Dermis blood vessel endothelial cell (primary cell): ENCODE measurements around the gene IL4I1. TPM values are rescaled to one million over a fixed set of nuclear protein-coding genes. Genes with fewer than 3 reads are reported as not detected.

ENCODE experiments used
- DNase-seq: peaks from one replicate; pipeline ENCODE4 v3.0.0; 2010
- total RNA-seq: library from RNA; depleted of rRNA; stranded (reverse); fragments of >200 nt; gene quantifications from 2 replicates; pipeline ENCODE4 v1.2.3, GENCODE V29; 2014

Gene IL4I1
- total RNA-seq, 1 donor from 2014 or later, result 3.6 TPM

GRCh38 chr19:49862391-49863253 lies 34.1 kb downstream of the IL4I1 start:
- peak; percentile 38 for DNase-seq

GRCh38 chr19:49861541-49862378 lies 34.9 kb downstream of the IL4I1 start:
- DNase-seq, result no peak

GRCh38 chr19:49861107-49861506 lies 35.6 kb downstream of the IL4I1 start:
- no peak for DNase-seq

- DNase-seq, result no peak
These were observed 36.2 kb downstream of the IL4I1 start for GRCh38 chr19:49860336-49861102.

GRCh38 chr19:49859682-49860335 lies 36.9 kb downstream of the IL4I1 start:
- no peak for DNase-seq

DNA sequence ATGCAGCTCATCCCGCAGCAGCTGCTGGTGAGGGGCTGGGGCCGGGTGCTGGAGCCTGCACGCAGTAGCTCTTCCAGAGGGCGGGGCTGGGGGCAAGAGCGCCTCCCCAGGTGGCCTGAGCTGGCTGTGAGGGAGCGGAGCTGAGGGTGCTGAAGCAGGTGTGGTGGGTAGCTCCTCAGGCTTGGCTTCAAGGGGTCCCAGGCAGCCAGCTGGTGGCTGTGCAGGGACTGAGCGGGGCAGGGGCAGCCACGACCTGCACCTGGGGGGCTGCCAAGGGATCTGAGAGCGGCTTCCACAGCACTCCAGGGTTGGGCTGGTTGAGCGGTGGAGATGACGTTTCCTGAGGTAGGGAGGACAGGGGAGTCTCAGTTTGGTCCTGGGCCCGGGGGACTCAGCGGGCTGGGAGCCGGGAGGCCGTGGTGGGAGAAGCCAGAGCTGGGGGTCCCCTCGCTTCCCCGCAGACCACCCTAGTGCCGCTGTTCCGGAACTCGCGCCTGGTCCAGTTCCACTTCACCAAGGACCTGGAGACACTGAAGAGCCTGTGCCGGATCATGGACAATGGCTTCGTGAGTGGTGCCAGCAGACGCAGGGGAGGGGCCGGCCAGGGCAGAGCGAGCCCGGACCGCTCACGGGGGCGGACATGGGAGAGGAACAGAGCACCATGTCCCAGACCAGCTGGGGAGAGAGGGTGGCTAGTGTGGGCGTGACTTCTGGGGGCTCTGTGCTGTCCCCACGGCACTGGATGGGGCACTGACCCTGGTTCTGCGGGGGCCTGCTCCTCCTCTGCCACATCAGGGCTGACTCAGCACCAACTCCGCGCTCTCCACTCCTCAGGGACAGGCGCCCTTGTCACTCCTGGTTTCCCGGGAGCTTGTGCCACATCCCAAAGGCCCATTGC lies 38.4 kb downstream of the IL4I1 start:
- DNase-seq, result no peak

DNA sequence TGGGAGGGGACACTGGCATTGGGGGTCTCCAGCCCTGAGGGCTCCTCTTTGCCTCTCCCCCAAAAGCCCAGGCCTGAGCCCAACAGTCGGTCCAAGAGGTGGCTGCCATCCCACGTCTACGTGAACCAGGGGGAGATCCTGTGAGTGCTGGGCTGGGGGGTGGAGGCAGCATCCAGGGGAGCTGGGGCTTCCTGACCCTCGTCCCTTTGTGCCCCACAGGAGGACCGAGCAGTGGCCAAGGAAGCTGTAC lies 38.9 kb downstream of the IL4I1 start:
- DNase-seq, result no peak

- no peak for DNase-seq
These were observed 39.4 kb downstream of the IL4I1 start for GRCh38 chr19:49857061-49857837.

- DNase-seq, result no peak
These were observed 40.1 kb downstream of the IL4I1 start for GRCh38 chr19:49856574-49857021.

- DNase-seq, result no peak
These were observed 40.8 kb downstream of the IL4I1 start for GRCh38 chr19:49855676-49856573.

DNA sequence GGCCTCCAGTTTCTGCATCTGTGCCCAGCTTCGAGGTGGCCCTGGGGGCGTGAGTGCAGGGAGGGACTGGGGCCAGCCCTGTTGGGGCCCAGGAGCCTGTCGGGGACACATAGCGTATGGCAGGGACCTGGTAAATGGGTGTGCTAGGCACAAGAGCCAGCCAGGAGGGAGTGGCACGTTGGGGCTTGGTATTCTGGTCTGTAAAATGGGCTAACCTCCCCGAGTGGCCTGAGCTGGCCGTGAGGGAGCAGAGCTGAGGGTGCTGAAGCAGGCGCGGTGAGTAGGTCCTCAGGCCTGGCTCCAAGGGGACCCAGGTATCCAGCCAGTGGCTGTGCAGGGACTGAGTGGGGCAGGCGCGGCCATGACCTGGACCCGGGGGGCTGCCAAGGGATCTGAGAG lies 41.4 kb downstream of the IL4I1 start:
- DNase-seq, result no peak

DNA sequence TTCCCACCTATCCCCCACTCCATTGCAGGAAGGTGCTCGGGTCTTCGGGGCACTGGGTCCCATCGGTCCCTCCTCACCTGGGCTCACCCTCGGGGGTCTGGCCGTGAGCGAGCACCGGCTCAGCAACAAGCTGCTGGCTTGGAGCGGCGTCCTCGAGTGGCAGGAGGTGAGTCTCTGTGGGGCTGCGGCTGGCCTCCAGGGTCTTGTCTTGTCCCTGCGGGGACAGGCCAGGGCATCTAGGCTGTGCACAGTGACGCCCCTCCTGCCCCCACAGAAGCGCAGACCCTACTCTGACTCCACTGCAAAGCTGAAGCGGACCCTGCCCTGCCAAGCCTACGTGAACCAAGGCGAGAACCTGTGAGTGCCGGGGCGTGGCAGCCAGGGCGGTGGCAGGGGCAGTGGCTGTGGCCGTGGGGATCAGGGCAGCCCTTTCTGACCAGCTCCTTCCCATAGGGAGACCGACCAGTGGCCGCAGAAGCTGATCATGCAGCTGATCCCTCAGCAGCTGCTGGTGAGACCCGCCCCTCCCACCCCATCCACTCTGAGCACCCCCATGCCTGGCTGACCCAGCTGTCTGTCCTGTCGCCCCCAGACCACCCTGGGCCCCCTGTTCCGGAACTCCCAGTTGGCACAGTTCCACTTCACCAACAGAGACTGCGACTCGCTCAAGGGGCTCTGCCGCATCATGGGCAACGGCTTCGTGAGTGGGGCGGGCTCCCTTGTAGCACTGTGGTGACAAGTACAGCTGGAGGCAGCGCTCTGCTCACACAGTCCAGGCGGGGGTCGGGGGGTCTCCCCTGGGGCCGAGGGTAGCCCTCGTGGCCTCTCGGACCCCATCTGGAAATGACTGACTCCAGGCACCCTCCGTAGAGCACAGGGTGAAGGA lies 42.1 kb downstream of the IL4I1 start:
- no peak for DNase-seq

- no peak for DNase-seq
These were observed 42.8 kb downstream of the IL4I1 start for GRCh38 chr19:49853852-49854377.

- DNase-seq, result no peak
These were observed 44.0 kb downstream of the IL4I1 start for GRCh38 chr19:49852631-49853126.

DNA sequence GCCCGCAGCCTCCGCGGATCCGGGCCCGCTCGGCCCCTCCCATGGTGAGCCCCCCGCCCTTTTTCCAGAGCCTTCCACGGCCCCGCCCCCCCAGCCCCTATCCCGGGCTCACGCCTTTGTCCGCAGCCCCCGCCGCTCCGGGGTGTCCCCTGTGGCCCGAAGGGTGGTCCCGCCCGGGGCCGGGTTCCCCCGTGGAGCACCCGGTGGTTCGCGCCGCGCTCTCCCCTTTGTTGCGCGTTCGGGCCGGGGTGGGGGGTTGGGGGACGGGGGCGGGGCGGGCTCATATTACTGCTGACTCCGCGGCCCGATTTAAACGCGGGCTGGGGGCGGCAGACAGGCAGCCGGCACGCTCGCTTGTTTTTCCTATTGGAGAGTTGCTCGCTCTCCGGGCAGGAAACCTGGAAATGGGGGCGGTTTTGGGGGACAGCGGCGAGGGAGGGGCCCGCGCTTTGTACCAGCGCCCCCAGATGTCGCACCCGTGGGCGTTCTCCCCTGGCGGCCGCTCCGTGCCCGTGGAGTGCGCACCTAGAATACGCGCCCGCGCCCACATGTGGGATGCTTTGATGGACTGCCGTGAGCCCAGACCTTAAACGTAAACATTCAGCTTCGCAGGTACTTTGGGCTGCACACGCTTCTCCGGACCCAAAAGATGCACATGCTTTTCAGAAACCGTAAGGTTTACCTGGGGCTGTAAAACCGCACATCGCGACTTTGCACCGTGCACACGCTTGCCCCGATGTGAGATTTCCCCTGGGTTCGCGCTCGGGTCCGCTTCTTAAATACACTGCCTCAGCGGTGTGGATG lies 45.0 kb downstream of the IL4I1 start:
- DNase-seq, result peak; percentile 42

DNA sequence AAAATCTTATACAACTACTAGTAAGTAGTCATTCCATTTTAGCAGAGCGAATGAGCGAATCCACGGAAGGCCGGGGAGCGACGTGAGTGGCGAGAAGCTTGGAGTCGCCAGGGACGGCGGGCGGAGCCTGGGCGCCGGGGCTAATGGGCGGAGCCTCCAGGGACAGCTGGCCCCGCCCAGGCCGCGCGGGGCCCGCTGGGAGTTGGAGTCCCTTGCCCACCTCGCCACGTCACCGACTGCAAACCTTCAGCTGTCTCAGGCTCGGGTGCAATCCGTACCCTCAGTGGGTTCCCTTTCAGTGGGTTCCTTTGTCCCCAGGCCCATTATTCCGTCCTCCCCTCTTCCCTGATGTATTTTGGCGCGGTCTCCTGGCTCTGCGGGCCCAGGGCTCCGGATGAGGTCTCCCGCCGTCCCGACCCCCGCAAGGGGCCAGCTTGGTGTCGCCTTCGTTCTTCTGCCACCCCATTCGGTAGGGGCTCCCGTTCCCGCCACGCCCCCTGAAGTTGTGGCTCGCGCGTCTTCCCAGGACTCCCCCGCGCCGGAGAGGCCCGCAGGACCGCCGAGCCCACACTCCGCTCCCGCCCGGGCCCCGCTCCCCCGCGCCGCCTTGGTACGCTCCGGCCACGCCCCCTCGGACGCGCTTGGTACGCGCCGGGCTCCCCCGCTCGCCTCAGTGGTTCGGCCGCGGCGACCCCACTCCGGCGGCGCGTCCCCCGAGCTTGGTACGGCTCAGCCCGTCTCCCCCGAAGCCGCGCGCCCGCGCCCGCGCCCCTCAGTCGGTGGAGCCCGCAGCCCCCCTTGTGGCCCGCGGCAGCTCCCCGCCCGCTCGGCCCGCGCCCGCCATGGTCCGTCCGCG lies 46.0 kb downstream of the IL4I1 start, which contains the start of gene PTOV1:
Gene PTOV1, plus strand, starts transcription at position 673 of the 856 bp plus-strand sequence.
- DNase-seq, result peak; percentile 95
